SIG-M5 treated with dmso at 0.1 percent for 504 hours (cell line): Measurements from ENCODE around the gene AFAP1L2.

Experiments used
- DNase-seq: peaks from one replicate; lab custom pipeline; 2025; ENCODE audit not compliant: unreplicated experiment; lab: John Stamatoyannopoulos, UW

The AFAP1L2 gene

GRCh38 chr10:114391599-114391998 is 12.7 kb downstream of the AFAP1L2 start:
- no peak for DNase-seq

GRCh38 chr10:114389426-114389825 is 14.9 kb downstream of the AFAP1L2 start:
- no peak for DNase-seq

- no peak for DNase-seq
These were observed 16.0 kb downstream of the AFAP1L2 start for GRCh38 chr10:114388275-114388674.

- DNase-seq = no peak
These were observed 16.5 kb downstream of the AFAP1L2 start for GRCh38 chr10:114387784-114388183.

- DNase-seq = no peak
These were observed 17.9 kb downstream of the AFAP1L2 start for GRCh38 chr10:114386452-114386851.

GRCh38 chr10:114385557-114385956 is 18.7 kb downstream of the AFAP1L2 start:
- no peak for DNase-seq

GRCh38 chr10:114384601-114385000 is 19.7 kb downstream of the AFAP1L2 start:
- no peak for DNase-seq

- DNase-seq = no peak
These were observed 20.1 kb downstream of the AFAP1L2 start for GRCh38 chr10:114384181-114384580.

GRCh38 chr10:114380797-114381196 is 23.5 kb downstream of the AFAP1L2 start:
- no peak for DNase-seq

GRCh38 chr10:114380060-114380459 is 24.2 kb downstream of the AFAP1L2 start:
- no peak for DNase-seq

GRCh38 chr10:114379631-114380041 is 24.7 kb downstream of the AFAP1L2 start:
- DNase-seq = no peak

- no peak for DNase-seq
These were observed 27.8 kb downstream of the AFAP1L2 start for GRCh38 chr10:114376523-114376922.

GRCh38 chr10:114375047-114375446 is 29.3 kb downstream of the AFAP1L2 start:
- DNase-seq = no peak

- DNase-seq = no peak
These were observed 30.1 kb downstream of the AFAP1L2 start for GRCh38 chr10:114374053-114374791.

GRCh38 chr10:114373631-114374030 is 30.7 kb downstream of the AFAP1L2 start:
- DNase-seq = no peak

GRCh38 chr10:114372995-114373394 is 31.3 kb downstream of the AFAP1L2 start:
- no peak for DNase-seq

- no peak for DNase-seq
These were observed 32.1 kb downstream of the AFAP1L2 start for GRCh38 chr10:114372179-114372578.

GRCh38 chr10:114370966-114371365 is 33.3 kb downstream of the AFAP1L2 start:
- DNase-seq = no peak

GRCh38 chr10:114370199-114370598 is 34.1 kb downstream of the AFAP1L2 start:
- no peak for DNase-seq

- no peak for DNase-seq
These were observed 36.3 kb downstream of the AFAP1L2 start for GRCh38 chr10:114368057-114368391.

GRCh38 chr10:114367351-114368056 is 36.8 kb downstream of the AFAP1L2 start:
- DNase-seq = no peak

GRCh38 chr10:114364726-114365125 is 39.6 kb downstream of the AFAP1L2 start:
- DNase-seq = no peak
